Endothelial cell of umbilical vein (primary cell): Measurements from ENCODE around the gene NTN1. TPM values are rescaled to one million over a fixed set of nuclear protein-coding genes. Genes with fewer than 3 reads are reported as not detected.

Experiments used
- BruUV-seq: library from RNA; stranded (reverse); fragments of 400-500 nt; replicated peaks from 2 replicates; lab custom pipeline; 2021; lab: Mats Ljungman, UMichigan
- CTCF ChIA-PET: fragments of 300-600, 350-600 bp; sonication (Branson Sonifier 250); formaldehyde crosslinking; loops from one replicate; lab custom pipeline; 2021; ENCODE audit warnings: antibody characterized with exemption, inconsistent platforms; lab: Charles Lee
- POLR2A ChIA-PET: fragments of 300-600, 350-600 bp; sonication (Branson Sonifier 250); formaldehyde crosslinking; loops from one replicate; lab custom pipeline; 2021; ENCODE audit warnings: antibody characterized with exemption, inconsistent platforms; lab: Charles Lee
- DNase-seq: peaks from one replicate; pipeline ENCODE4 v3.0.0-alpha.2; 2011; ENCODE audit warnings: low read depth, low spot score
- FAIRE-seq: peaks from 2 replicates; lab custom pipeline; 2011; peaks lifted over from hg19 to GRCh38; lab: Jason Lieb, UNC
- H2AFZ ChIP-seq: 2 replicates; pipeline ENCODE4 v1.6.0; 2012; ENCODE audit warnings: low read depth, low read length, control low read depth, inconsistent platforms
- H3K27ac ChIP-seq: 2 replicates; pipeline ENCODE4 v1.5.1; 2011; ENCODE audit warnings: low read depth, mild to moderate bottlenecking, control low read depth, low read length, moderate library complexity; ENCODE audit not compliant: insufficient read depth
- H3K27me3 ChIP-seq, 2 experiments: 2 replicates each; pipeline versions ENCODE4 v1.6.0 to v1.6.1; 2011; ENCODE audit warnings: low read length in 2 of 2, mixed read lengths in 1 of 2; ENCODE audit not compliant: control insufficient read depth in 2 of 2, insufficient read depth in 2 of 2
- H3K36me3 ChIP-seq, 2 experiments: 2 replicates in 1 of 2; 3 replicates in 1 of 2; pipeline ENCODE4 v1.5.1; 2011; ENCODE audit warnings: low read length in 2 of 2, mild to moderate bottlenecking in 1 of 2, moderate library complexity in 1 of 2; ENCODE audit not compliant: control insufficient read depth in 2 of 2, insufficient read depth in 2 of 2; ENCODE audit errors: extremely low read depth in 1 of 2
- H3K4me1 ChIP-seq: 3 replicates; pipeline ENCODE4 v1.5.1; 2011; ENCODE audit warnings: mild to moderate bottlenecking, low read length; ENCODE audit not compliant: control insufficient read depth, insufficient read depth; ENCODE audit errors: extremely low read depth
- H3K4me2 ChIP-seq: 2 replicates; pipeline ENCODE4 v1.6.1; 2011; ENCODE audit warnings: low read length, control low read depth, mixed read lengths; ENCODE audit not compliant: insufficient read depth
- H3K4me3 ChIP-seq, 3 experiments: fragments of 200-600 bp in 1 of 3; sonication (generic), shearing (Covaris generic) in 1 of 3; replicated peaks in 1 of 3; 2 replicates each; pipeline ENCODE4 v1.5.1; 2011 to 2016; ENCODE audit warnings: control low read depth in 3 of 3, low read length in 3 of 3, mild to moderate bottlenecking in 2 of 3, inconsistent platforms in 1 of 3, low read depth in 1 of 3, moderate library complexity in 1 of 3; ENCODE audit not compliant: insufficient read depth in 1 of 3
- H3K79me2 ChIP-seq: 2 replicates; pipeline ENCODE4 v1.6.0; 2012; ENCODE audit warnings: low read length, inconsistent platforms; ENCODE audit not compliant: control insufficient read depth, insufficient read depth
- H3K9ac ChIP-seq: replicated peaks from 2 replicates; pipeline ENCODE3; 2011; ENCODE audit warnings: low read length, control low read depth; ENCODE audit not compliant: insufficient read depth; ENCODE audit errors: extremely low read depth
- H3K9me1 ChIP-seq: replicated peaks from 3 replicates; pipeline ENCODE4 v1.6.0; 2011; ENCODE audit warnings: mild to moderate bottlenecking, low read length; ENCODE audit not compliant: control insufficient read depth, insufficient read depth; ENCODE audit errors: extremely low read depth
- H3K9me3 ChIP-seq: replicated peaks from 2 replicates; pipeline ENCODE4 v1.5.1; 2012; ENCODE audit warnings: low read length, inconsistent platforms; ENCODE audit not compliant: control insufficient read depth, insufficient read depth
- H4K20me1 ChIP-seq: replicated peaks from 2 replicates; pipeline ENCODE3; 2011; ENCODE audit warnings: mild to moderate bottlenecking, low read length; ENCODE audit not compliant: control insufficient read depth, insufficient read depth; ENCODE audit errors: extremely low read depth
- CTCF ChIP-seq, 2 donors: IDR thresholded peaks; 1 replicate in 1 of 2; 2 replicates in 1 of 2; pipeline ENCODE4 v1.5.1; 2011; ENCODE audit warnings: low read length in 2 of 2, mild to moderate bottlenecking in 2 of 2, moderate library complexity in 2 of 2, control low read depth in 1 of 2, inconsistent platforms in 1 of 2, low read depth in 1 of 2; ENCODE audit not compliant: insufficient read depth in 1 of 2; ENCODE audit errors: extremely low read depth in 1 of 2
- EZH2 ChIP-seq: IDR thresholded peaks from 2 replicates; pipeline ENCODE4 v1.6.1; 2012; ENCODE audit warnings: borderline replicate concordance, low read depth, mild to moderate bottlenecking, moderate library complexity, low read length, inconsistent platforms; ENCODE audit not compliant: severe bottlenecking
- FOS ChIP-seq: IDR thresholded peaks from 2 replicates; pipeline ENCODE4 v1.6.1; 2011; ENCODE audit warnings: mild to moderate bottlenecking, low read length, moderate library complexity, borderline replicate concordance; ENCODE audit not compliant: insufficient read depth
- GATA2 ChIP-seq: IDR thresholded peaks from 2 replicates; pipeline ENCODE4 v1.7.0; 2011; ENCODE audit warnings: low read depth, mild to moderate bottlenecking, moderate library complexity, mixed read lengths, low read length; ENCODE audit not compliant: insufficient read length, insufficient read depth
- JUN ChIP-seq: IDR thresholded peaks from 2 replicates; pipeline ENCODE4 v1.6.1; 2011; ENCODE audit warnings: borderline replicate concordance, low read depth; ENCODE audit not compliant: insufficient read length, insufficient read depth
- MAX ChIP-seq: IDR thresholded peaks from 2 replicates; pipeline ENCODE4 v1.6.1; 2011; ENCODE audit not compliant: insufficient read depth, insufficient read length
- MYC ChIP-seq: IDR thresholded peaks from one replicate; pipeline ENCODE4 v1.6.1; 2011; ENCODE audit warnings: mild to moderate bottlenecking, low read depth, low read length
- POLR2A ChIP-seq: IDR thresholded peaks from 2 replicates; pipeline ENCODE4 v1.6.1; 2012; ENCODE audit warnings: low read depth, mild to moderate bottlenecking, control low read depth, low read length
- POLR2AphosphoS5 ChIP-seq: IDR thresholded peaks from 2 replicates; pipeline ENCODE4 v1.6.1; 2012; ENCODE audit warnings: low read depth, mild to moderate bottlenecking, control low read depth, low read length, moderate library complexity; ENCODE audit not compliant: insufficient read depth
- dilution Hi-C: fragments of 300-500 bp; cut with MboI; formaldehyde crosslinking; loops from one replicate; pipeline ENCODE4 v1.15.0; 2019; ENCODE audit warnings: low sequenced_read_pairs; ENCODE audit not compliant: extremely low pct_ligation_motif_present
- intact Hi-C: fragments of 100-400 bp; cut with micrococcal nuclease; formaldehyde crosslinking; loops from one replicate; pipeline ENCODE4 v1.10.0; 2022
- polyA plus RNA-seq, 4 experiments: library from polyadenylated mRNA; depleted of rRNA in 3 of 4; stranded (reverse) in 3 of 4; unstranded in 1 of 4; fragments of >200 nt; gene quantifications; 2 replicates each; pipeline versions ENCODE4 v1.2.1 to v1.2.3, GENCODE V29; 2011 to 2012; ENCODE audit warnings: missing spikeins in 1 of 4
- total RNA-seq: library from RNA; stranded (reverse); gene quantifications from 2 replicates; pipeline ENCODE4 v1.2.3, GENCODE V29; 2021

NTN1 gene
- total and polyA plus RNA-seq, 2 donors (not counting 3 experiments of a cell fraction or from before 2014, with no cell fraction given): 0.10 to 0.18 TPM

GRCh38 chr17:9229160-9229825, 208.0 kb downstream of the NTN1 start:
- DNase-seq: no peak
- Histone ChIP-seq H3K36me3 (no peaks in the 10 kb centered on the region), H3K9me3 (no peaks in the 10 kb centered on the region), H2AFZ (no peak overlapping the region), H3K4me3 (no peak overlapping the region), H3K9me1 (no peaks in the 10 kb centered on the region), H3K79me2 (no peaks in the 10 kb centered on the region), H3K4me2 (no peak overlapping the region), H3K9ac (no peak overlapping the region), H3K27me3 (no peaks in the 10 kb centered on the region), H4K20me1 (no peaks in the 10 kb centered on the region), H3K27ac (no peak overlapping the region), H3K4me1 (no peaks in the 10 kb centered on the region)
- POLR2A ChIA-PET: no interaction called here
- CTCF ChIA-PET: interaction anchor here (0.6 kb wide), 1 partner anchor 62 kb away, joined by 3 read pairs; no protein-coding TSS in a partner anchor
- intact Hi-C loops (no loop called here), dilution Hi-C loops (no loop called here)
- no TSS peak for BruUV-seq
- no peak for FAIRE-seq
- no peak for TF ChIP-seq CTCF (IDR thresholded peaks at IDR 0.05; ENCODE audit: extremely low read depth in 1 of 2, insufficient read depth in 1 of 2, low read depth in 1 of 2, low read length in 2 of 2)
- no peak for TF ChIP-seq POLR2A
- no peak for TF ChIP-seq GATA2
- no peak for TF ChIP-seq MAX
- no peak for TF ChIP-seq POLR2AphosphoS5
- no peak for TF ChIP-seq JUN
- no peak for TF ChIP-seq FOS
- TF ChIP-seq EZH2: no peak
- TF ChIP-seq MYC: no peak
